ENCODE measurements around the gene DCPS.
"Not testable (repeated sequence)": the region's sequence is repeated elsewhere in the genome, so short reads cannot be mapped to it uniquely, and the experiment has no call there.

The DCPS gene

GRCh38 chr11:126363706-126364248, 59.9 kb downstream of the DCPS start:
- Histone ChIP-seq H3K27ac (ENCODE audit: low read depth, low read length) (no peak overlapping the region), H3K9ac (ENCODE audit: low read length) (no peak overlapping the region), H3K4me3 (ENCODE audit: low read length) (no peak overlapping the region), H3K4me1 (ENCODE audit: control insufficient read depth, insufficient read depth, low read length) (peaks cover 16% of the 10 kb centered on the region), H3K27me3 (ENCODE audit: control insufficient read depth, insufficient read depth, low read length) (no peaks in the 10 kb centered on the region), H3K36me3 (ENCODE audit: control insufficient read depth, insufficient read depth, low read length) (no peaks in the 10 kb centered on the region)

DNA sequence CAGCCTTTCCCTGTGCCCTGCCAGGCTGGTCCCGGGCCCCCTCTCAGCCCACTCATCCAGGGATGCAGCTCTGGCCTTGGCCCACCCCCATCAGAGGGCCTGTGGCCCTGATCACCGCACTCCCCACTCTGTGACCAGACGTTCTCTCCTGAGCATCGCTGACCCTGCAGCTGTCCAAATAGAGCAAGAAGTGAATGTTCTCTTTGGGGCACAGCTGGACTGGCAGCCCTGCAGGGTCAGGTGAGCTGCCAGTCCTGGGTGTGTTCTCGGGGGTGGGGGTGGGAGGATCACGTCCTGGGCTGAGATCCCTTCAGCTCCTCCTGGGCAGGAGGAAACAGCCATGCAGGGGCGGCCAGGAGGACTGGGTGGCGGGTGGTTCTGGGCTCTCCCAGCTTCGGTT, 60.9 kb downstream of the DCPS start:
- not testable (repeated sequence) for H3K27me3 ChIP-seq (ENCODE audit: control insufficient read depth, insufficient read depth, low read length); H3K4me1 ChIP-seq (ENCODE audit: control insufficient read depth, insufficient read depth, low read length); H3K9ac ChIP-seq (ENCODE audit: low read length); H3K27ac ChIP-seq (ENCODE audit: low read depth, low read length); H3K4me3 ChIP-seq (ENCODE audit: low read length); H3K36me3 ChIP-seq (ENCODE audit: control insufficient read depth, insufficient read depth, low read length)

- not testable (repeated sequence) for H3K27me3 ChIP-seq (ENCODE audit: control insufficient read depth, insufficient read depth, low read length); H3K4me3 ChIP-seq (ENCODE audit: low read length); H3K36me3 ChIP-seq (ENCODE audit: control insufficient read depth, insufficient read depth, low read length); H3K27ac ChIP-seq (ENCODE audit: low read depth, low read length); H3K4me1 ChIP-seq (ENCODE audit: control insufficient read depth, insufficient read depth, low read length); H3K9ac ChIP-seq (ENCODE audit: low read length)
Observed at GRCh38 chr11:126365508-126365907, 61.6 kb downstream of the DCPS start.

GRCh38 chr11:126366064-126366822, 62.4 kb downstream of the DCPS start:
- Histone ChIP-seq H3K4me1 (ENCODE audit: control insufficient read depth, insufficient read depth, low read length) (peaks cover 3% of the 10 kb centered on the region), H3K27ac (ENCODE audit: low read depth, low read length) (peak overlapping the region; percentile 24), H3K27me3 (ENCODE audit: control insufficient read depth, insufficient read depth, low read length) (no peaks in the 10 kb centered on the region), H3K9ac (ENCODE audit: low read length) (no peak overlapping the region), H3K36me3 (ENCODE audit: control insufficient read depth, insufficient read depth, low read length) (no peaks in the 10 kb centered on the region), H3K4me3 (ENCODE audit: low read length) (peak overlapping the region; percentile 36)

DNA sequence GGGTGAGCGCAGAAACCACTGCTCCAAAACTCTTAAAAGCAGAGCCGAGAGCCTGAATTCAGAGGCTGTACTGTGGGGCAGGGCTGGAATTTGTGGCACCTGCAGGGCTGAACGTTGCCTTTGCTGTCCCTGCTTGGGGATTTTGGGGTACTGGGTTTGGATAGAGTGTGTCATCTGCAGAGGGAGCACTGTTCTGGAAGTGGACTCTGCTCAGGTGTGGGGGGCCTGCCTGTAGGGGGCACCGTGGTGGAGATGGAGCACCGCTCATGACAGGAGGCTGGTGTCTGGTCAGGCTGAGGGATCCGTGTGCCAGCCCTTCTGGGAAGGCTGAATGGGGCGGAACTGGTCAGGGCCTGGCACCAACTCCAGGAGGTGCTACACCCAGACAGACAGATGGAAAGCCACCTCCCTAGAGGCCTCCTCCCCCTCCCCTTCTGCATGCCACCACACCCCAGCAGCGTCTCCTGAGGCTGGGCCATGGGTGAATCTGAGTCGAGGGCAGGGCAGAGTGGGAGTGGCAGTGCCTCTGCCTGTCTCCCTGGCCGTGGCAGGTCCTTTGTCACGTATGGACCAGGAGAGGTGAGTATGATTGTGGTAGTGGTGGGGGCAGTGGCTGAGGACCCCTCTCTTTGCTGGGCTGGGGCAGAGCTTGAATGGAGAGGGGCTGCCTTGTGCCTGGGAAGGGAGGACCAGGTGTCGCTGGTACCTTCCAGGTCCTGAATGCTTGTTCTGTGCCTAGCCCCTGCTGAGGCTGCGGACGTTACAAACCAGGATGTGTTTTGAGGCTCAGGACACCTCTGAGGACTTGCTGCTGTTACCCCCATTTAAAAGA, 63.2 kb downstream of the DCPS start:
- not testable (repeated sequence) for H3K36me3 ChIP-seq (ENCODE audit: control insufficient read depth, insufficient read depth, low read length); H3K27ac ChIP-seq (ENCODE audit: low read depth, low read length); H3K9ac ChIP-seq (ENCODE audit: low read length); H3K4me1 ChIP-seq (ENCODE audit: control insufficient read depth, insufficient read depth, low read length); H3K4me3 ChIP-seq (ENCODE audit: low read length); H3K27me3 ChIP-seq (ENCODE audit: control insufficient read depth, insufficient read depth, low read length)

DNA sequence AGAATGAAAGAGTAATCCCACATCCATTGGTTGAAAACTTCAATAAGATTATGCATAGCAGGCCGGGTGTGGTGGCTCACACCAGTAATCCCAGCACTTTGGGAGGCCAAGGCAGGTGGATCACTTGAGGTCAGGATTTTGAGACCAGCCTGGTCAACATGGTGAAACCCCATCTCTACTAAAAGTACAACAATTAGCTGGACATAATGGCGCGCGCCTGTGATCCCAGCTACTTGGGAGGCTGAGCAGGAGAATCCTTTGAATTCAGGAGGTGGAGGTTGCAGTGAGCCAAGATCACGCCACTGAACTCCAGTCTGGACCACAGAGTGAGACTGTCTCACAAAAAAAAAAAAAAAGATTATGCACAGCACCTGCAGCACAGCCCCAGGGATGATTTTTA, 63.9 kb downstream of the DCPS start:
- H3K4me3 ChIP-seq (ENCODE audit: low read length); H3K27ac ChIP-seq (ENCODE audit: low read depth, low read length): not testable (repeated sequence)

GRCh38 chr11:126368336-126369119, 64.7 kb downstream of the DCPS start:
- H3K36me3 ChIP-seq (ENCODE audit: control insufficient read depth, insufficient read depth, low read length); H3K9ac ChIP-seq (ENCODE audit: low read length); H3K27ac ChIP-seq (ENCODE audit: low read depth, low read length); H3K4me1 ChIP-seq (ENCODE audit: control insufficient read depth, insufficient read depth, low read length); H3K27me3 ChIP-seq (ENCODE audit: control insufficient read depth, insufficient read depth, low read length); H3K4me3 ChIP-seq (ENCODE audit: low read length): not testable (repeated sequence)

More for the DNA sequence above, 63.9 kb downstream of the DCPS start:
- H3K9ac ChIP-seq (ENCODE audit: low read length); H3K27me3 ChIP-seq (ENCODE audit: control insufficient read depth, insufficient read depth, low read length); H3K4me1 ChIP-seq (ENCODE audit: control insufficient read depth, insufficient read depth, low read length); H3K36me3 ChIP-seq (ENCODE audit: control insufficient read depth, insufficient read depth, low read length): not testable (repeated sequence)

GRCh38 chr11:126370016-126370415, 66.2 kb downstream of the DCPS start:
- no peak overlapping the region for H3K4me3 ChIP-seq (ENCODE audit: low read length)
- no peak overlapping the region for H3K27ac ChIP-seq (ENCODE audit: low read depth, low read length)

DNA sequence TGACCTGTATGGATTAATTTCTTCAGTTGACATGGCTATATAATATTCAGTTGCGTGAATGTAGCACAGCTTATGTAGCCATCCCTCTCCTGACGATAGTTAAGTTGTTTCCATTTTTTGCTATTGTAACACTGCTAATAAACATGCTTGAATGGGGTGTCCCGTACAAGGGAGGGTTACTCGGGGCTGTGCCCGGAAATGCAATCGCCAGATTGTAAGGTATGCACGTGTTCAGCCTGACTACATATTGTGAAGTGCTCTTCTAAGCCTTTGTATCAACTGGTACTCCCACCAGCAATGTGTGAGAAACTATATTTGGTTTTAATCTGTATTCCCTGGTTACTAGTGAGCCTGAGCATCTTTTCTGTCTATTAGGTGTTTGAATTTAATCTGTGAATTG, 67.7 kb downstream of the DCPS start:
- no peaks in the 10 kb centered on the region for H3K27me3 ChIP-seq (ENCODE audit: control insufficient read depth, insufficient read depth, low read length)
- no peaks in the 10 kb centered on the region for H3K36me3 ChIP-seq (ENCODE audit: control insufficient read depth, insufficient read depth, low read length)
- no peak overlapping the region for H3K9ac ChIP-seq (ENCODE audit: low read length)
- no peak overlapping the region for H3K4me3 ChIP-seq (ENCODE audit: low read length)
- no peak overlapping the region for H3K27ac ChIP-seq (ENCODE audit: low read depth, low read length)
- H3K4me1 ChIP-seq (ENCODE audit: control insufficient read depth, insufficient read depth, low read length): no peaks in the 10 kb centered on the region

More at GRCh38 chr11:126370016-126370415, 66.2 kb downstream of the DCPS start:
- Histone ChIP-seq H3K9ac (ENCODE audit: low read length) (no peak overlapping the region), H3K4me1 (ENCODE audit: control insufficient read depth, insufficient read depth, low read length) (peaks cover 3% of the 10 kb centered on the region), H3K36me3 (ENCODE audit: control insufficient read depth, insufficient read depth, low read length) (no peaks in the 10 kb centered on the region), H3K27me3 (ENCODE audit: control insufficient read depth, insufficient read depth, low read length) (no peaks in the 10 kb centered on the region)

DNA sequence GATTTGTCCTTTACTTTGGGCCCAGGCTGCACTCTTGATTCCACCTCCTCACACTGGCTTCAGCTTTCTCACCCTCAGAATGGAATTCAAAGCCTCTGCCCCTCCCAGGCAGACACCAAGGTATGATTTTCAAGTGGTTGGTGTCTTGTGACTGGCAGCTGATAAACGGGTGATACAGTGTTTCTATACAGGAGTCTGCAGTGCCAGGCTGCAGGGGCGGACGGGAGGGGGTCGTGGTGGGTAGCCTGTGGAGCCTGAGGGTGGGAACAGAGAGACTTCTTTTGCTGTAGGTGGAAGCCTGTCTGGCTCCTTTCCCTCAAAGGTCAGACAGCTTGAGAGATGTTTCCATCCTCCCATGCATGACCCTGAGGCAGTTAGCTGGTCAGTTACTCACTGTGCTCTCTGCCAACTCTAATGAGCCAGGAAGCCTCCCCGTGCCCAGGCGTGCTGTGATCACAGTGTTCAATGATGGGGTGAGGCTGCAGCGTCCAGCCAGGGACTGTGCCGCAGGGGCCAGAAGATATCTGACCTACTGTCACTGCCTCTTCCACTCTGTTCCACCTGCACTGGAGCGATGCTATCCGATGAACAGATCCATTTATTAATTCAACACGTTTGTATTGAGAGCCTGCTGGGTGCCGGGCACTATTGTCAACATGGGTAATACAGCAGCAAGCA, 69.7 kb downstream of the DCPS start:
- not testable (repeated sequence) for H3K27ac ChIP-seq (ENCODE audit: low read depth, low read length); H3K27me3 ChIP-seq (ENCODE audit: control insufficient read depth, insufficient read depth, low read length); H3K4me1 ChIP-seq (ENCODE audit: control insufficient read depth, insufficient read depth, low read length); H3K4me3 ChIP-seq (ENCODE audit: low read length); H3K9ac ChIP-seq (ENCODE audit: low read length); H3K36me3 ChIP-seq (ENCODE audit: control insufficient read depth, insufficient read depth, low read length)

DNA sequence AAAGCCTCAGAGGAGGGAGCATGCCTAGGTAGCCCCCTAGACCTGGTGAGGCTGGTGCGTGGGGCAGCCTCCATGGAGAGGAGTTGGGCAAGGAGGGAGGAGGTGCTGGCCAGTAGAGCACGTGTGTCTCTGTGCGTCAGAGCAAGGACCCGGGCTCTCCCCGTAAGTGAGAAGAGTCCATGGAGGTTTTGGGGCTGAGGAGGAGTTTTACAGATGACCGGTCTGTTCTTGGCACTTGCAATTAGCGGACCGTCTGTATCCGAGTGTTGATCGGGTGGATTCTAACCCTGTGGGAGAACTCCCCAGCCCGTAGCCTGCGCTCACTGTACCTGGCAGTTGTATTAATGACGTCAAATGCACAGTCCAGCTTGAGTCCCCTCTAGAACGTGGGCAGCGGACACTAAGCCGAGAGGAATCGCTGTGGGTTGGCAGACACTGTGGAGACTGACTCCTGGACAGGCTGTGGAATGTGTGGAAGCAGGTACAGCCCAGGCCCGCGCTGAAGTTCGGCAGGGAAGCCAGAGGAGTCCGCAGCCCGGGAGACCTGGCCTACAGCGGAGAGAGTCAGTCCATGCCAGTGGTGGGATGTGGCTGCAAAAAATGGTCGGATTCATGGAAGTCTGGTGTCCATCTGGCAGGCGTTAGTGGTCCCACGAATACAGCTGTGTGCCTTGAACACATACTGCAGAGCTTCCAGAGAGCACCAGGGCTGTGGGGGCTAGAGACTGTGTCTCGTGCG, 70.9 kb downstream of the DCPS start:
- not testable (repeated sequence) for H3K9ac ChIP-seq (ENCODE audit: low read length); H3K36me3 ChIP-seq (ENCODE audit: control insufficient read depth, insufficient read depth, low read length); H3K4me1 ChIP-seq (ENCODE audit: control insufficient read depth, insufficient read depth, low read length); H3K27ac ChIP-seq (ENCODE audit: low read depth, low read length); H3K27me3 ChIP-seq (ENCODE audit: control insufficient read depth, insufficient read depth, low read length); H3K4me3 ChIP-seq (ENCODE audit: low read length)
